ENCODE measurements around the gene PRKCA.
"Not testable (repeated sequence)": the region's sequence is repeated elsewhere in the genome, so short reads cannot be mapped to it uniquely, and the experiment has no call there.

PRKCA gene

DNA sequence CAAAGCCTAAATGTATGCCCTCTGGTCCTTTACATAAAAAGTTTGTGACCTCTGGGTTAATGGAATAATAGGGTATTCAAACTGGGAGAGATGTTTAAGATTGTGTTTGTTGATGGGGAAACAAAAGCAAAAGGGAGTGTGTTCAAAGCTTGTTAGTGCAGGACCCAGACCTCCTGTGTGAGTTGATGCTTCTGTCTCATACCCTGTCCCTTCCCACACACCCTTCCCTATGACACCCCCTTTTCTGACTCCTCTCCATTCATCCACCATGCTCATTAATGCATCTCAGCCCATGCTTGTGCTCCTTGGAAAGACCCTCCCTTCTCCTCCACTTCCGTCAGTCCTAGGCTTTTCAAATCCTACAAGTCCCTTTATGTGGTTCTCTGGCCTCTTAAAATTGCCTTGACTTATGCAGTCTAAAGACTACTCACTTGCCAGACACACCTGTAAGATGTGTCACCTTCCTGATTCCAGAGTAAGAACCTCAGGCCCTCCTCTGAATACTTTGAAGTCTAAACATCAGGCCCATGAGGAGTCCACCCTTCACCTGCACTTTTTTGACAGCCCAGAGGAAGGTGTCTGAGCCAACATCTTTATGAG is 404.5 kb downstream of the PRKCA start:
- no peak for DNase-seq (ENCODE audit: low spot score)
- Histone ChIP-seq H3K27ac (ENCODE audit: poor library complexity, severe bottlenecking) (peak overlapping the region; percentile 25), H3K9me3 (ENCODE audit: severe bottlenecking) (no peaks in the 10 kb centered on the region), H3K4me1 (ENCODE audit: insufficient read depth, poor library complexity, severe bottlenecking) (peaks cover 14% of the 10 kb centered on the region), H3K27me3 (ENCODE audit: insufficient read depth, poor library complexity, severe bottlenecking) (no peaks in the 10 kb centered on the region), H3K36me3 (ENCODE audit: low read depth) (no peaks in the 10 kb centered on the region), H3K4me3 (ENCODE audit: severe bottlenecking) (no peak overlapping the region)
- peak; percentile 45; the same call in 2 of the 3 replicates for ATAC-seq (ENCODE audit: low read depth)
- TF ChIP-seq, protein P1, sequence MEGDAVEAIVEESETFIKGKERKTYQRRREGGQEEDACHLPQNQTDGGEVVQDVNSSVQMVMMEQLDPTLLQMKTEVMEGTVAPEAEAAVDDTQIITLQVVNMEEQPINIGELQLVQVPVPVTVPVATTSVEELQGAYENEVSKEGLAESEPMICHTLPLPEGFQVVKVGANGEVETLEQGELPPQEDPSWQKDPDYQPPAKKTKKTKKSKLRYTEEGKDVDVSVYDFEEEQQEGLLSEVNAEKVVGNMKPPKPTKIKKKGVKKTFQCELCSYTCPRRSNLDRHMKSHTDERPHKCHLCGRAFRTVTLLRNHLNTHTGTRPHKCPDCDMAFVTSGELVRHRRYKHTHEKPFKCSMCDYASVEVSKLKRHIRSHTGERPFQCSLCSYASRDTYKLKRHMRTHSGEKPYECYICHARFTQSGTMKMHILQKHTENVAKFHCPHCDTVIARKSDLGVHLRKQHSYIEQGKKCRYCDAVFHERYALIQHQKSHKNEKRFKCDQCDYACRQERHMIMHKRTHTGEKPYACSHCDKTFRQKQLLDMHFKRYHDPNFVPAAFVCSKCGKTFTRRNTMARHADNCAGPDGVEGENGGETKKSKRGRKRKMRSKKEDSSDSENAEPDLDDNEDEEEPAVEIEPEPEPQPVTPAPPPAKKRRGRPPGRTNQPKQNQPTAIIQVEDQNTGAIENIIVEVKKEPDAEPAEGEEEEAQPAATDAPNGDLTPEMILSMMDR (IDR thresholded peaks at IDR 0.05; ENCODE audit: poor library complexity, severe bottlenecking) = no peak

DNA sequence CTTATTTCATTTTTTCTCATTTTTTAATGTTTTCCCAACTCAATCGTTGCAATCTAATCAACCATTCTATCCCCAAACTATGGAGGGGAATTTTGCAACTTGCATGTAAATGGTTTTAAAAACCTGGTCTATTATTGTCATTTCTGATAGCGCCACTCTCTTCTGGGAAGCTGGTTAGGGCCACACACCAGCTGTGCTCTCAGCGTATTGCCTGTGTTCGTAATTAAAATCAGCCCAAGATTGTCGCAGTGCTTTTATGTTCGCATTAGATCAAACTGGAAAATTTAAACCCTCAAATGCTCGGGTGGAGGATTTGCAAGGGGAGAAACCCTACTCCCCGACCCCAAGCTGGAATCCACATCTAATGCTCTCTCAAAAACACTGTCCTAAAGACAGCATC is 409.0 kb downstream of the PRKCA start:
- peaks cover 4% of the 10 kb centered on the region for H3K4me1 ChIP-seq (ENCODE audit: insufficient read depth, poor library complexity, severe bottlenecking)
- no peak overlapping the region for H3K4me3 ChIP-seq (ENCODE audit: severe bottlenecking)

DNA sequence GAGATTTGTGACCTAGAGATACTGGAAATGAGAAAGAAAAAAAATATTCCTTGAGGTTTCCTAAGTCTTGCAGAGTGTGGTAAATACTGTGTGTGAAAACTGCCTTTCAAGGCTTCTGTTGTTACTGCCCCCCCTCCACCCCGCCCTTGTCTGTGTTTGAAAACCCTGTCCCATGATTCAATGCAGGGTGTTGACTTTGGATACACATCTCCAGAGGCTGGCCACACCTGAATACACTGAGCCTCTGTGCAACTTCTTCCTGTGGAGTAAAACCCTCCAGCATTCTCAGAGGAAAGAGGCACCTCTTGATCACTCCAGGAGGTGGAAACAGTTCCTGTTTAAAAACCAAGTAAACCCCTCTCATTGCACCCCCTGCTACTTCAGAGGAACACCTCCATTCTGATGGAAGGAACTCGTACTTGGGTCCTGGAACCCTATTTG is 409.5 kb downstream of the PRKCA start:
- DNase-seq (ENCODE audit: low spot score) = no peak
- no peaks in the 10 kb centered on the region for H3K9me3 ChIP-seq (ENCODE audit: severe bottlenecking)
- no peaks in the 10 kb centered on the region for H3K27me3 ChIP-seq (ENCODE audit: insufficient read depth, poor library complexity, severe bottlenecking)
- no peaks in the 10 kb centered on the region for H3K36me3 ChIP-seq (ENCODE audit: low read depth)
- H3K4me3 ChIP-seq (ENCODE audit: severe bottlenecking) = no peak overlapping the region
- H3K4me1 ChIP-seq (ENCODE audit: insufficient read depth, poor library complexity, severe bottlenecking) = peaks cover 4% of the 10 kb centered on the region
- ATAC-seq (ENCODE audit: low read depth) = peak; percentile 84
- TF ChIP-seq, protein P1 (IDR thresholded peaks at IDR 0.05; ENCODE audit: poor library complexity, severe bottlenecking) = no peak
- no peak overlapping the region for H3K27ac ChIP-seq (ENCODE audit: poor library complexity, severe bottlenecking)

More for the DNA sequence above, 409.0 kb downstream of the PRKCA start:
- no peaks in the 10 kb centered on the region for H3K9me3 ChIP-seq (ENCODE audit: severe bottlenecking)
- no peak overlapping the region for H3K27ac ChIP-seq (ENCODE audit: poor library complexity, severe bottlenecking)
- DNase-seq (ENCODE audit: low spot score) (no peak), ATAC-seq (ENCODE audit: low read depth) (no peak)
- H3K36me3 ChIP-seq (ENCODE audit: low read depth) = no peaks in the 10 kb centered on the region
- no peaks in the 10 kb centered on the region for H3K27me3 ChIP-seq (ENCODE audit: insufficient read depth, poor library complexity, severe bottlenecking)
- TF ChIP-seq, protein P1 (IDR thresholded peaks at IDR 0.05; ENCODE audit: poor library complexity, severe bottlenecking) = no peak

DNA sequence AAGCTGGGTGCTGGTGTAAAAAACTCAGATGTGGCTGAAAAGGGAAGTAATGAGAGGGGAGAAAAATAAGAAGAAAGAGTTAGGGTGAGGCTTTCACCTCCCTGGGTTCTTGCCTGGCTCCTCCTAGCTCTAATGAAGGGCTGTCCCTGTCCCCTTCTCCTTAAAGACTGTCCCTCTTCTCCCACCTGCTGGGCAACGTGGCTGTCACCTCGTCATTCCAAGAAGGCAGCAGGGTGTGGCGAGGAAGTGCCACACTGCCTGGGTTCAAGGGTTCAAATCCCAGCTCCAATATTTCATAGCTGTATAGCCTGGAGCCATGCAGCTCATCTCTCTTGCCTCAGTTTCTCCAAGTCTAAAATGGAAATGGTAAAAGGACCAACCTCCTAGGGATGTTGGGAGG is 410.0 kb downstream of the PRKCA start:
- H3K4me3 ChIP-seq (ENCODE audit: severe bottlenecking) = no peak overlapping the region
- no peak overlapping the region for H3K27ac ChIP-seq (ENCODE audit: poor library complexity, severe bottlenecking)
- peaks cover 4% of the 10 kb centered on the region for H3K4me1 ChIP-seq (ENCODE audit: insufficient read depth, poor library complexity, severe bottlenecking)
- no peak for DNase-seq (ENCODE audit: low spot score)
- no peaks in the 10 kb centered on the region for H3K27me3 ChIP-seq (ENCODE audit: insufficient read depth, poor library complexity, severe bottlenecking)
- TF ChIP-seq, protein P1 (IDR thresholded peaks at IDR 0.05; ENCODE audit: poor library complexity, severe bottlenecking) = no peak
- no peaks in the 10 kb centered on the region for H3K9me3 ChIP-seq (ENCODE audit: severe bottlenecking)
- ATAC-seq (ENCODE audit: low read depth) = no peak
- H3K36me3 ChIP-seq (ENCODE audit: low read depth) = no peaks in the 10 kb centered on the region

DNA sequence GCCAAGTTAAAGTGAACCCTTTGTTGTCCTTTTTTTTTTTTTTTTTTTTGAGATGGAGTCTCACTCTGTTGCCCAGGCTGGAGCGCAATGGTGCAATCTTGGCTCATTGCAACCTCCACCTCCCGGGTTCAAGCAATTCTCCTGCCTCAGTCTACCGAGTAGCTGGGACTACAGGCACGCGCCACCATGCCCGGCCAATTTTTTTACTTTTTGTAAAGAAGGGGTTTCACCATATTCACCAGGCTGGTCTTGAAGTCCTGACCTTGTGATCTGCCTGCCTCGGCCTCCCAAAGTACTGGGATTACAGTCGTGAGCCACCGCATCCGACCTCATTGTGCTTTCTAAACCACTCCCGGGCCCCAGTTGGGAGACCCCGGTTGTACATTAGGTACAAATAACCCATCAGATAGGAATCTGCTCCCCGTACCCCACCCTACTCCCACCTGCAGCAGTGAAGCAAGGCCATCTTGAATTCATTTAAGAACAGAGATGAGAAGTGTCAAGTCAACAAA is 410.7 kb downstream of the PRKCA start:
- not testable (repeated sequence) for H3K27me3 ChIP-seq (ENCODE audit: insufficient read depth, poor library complexity, severe bottlenecking); ATAC-seq (ENCODE audit: low read depth); H3K4me1 ChIP-seq (ENCODE audit: insufficient read depth, poor library complexity, severe bottlenecking); H3K36me3 ChIP-seq (ENCODE audit: low read depth); H3K27ac ChIP-seq (ENCODE audit: poor library complexity, severe bottlenecking); H3K9me3 ChIP-seq (ENCODE audit: severe bottlenecking); DNase-seq (ENCODE audit: low spot score); H3K4me3 ChIP-seq (ENCODE audit: severe bottlenecking)

All from RWPE2 (cell line).